ENCODE data around the gene RIMS3. TPM values are rescaled to one million over a fixed set of nuclear protein-coding genes. Genes with fewer than 3 reads are reported as not detected.
A peak's percentile ranks its signal among the peaks of the same experiment; 100 is the strongest.

RIMS3 gene
- total RNA-seq, 1 donor from 2014 or later, result 4.3 TPM

GRCh38 chr1:40625476-40626382, 39.8 kb downstream of the RIMS3 start:
- no peaks in the 10 kb centered on the region for H4K20me1 ChIP-seq (ENCODE audit: insufficient read depth, low read length)
- Mint-ChIP-seq H3K27ac (ENCODE audit: unreplicated experiment) (no peak overlapping the region), H3K9me3 (ENCODE audit: unreplicated experiment) (peaks cover 14% of the 10 kb centered on the region), H3K27me3 (ENCODE audit: low read depth, unreplicated experiment) (peaks cover 24% of the 10 kb centered on the region), H3K4me3 (ENCODE audit: unreplicated experiment) (peak overlapping the region; percentile 8), H3K4me1 (ENCODE audit: low read depth, unreplicated experiment) (peaks cover 13% of the 10 kb centered on the region), H3K36me3 (ENCODE audit: low read depth, unreplicated experiment) (peaks cover 4% of the 10 kb centered on the region)
- TF ChIP-seq, protein P1, sequence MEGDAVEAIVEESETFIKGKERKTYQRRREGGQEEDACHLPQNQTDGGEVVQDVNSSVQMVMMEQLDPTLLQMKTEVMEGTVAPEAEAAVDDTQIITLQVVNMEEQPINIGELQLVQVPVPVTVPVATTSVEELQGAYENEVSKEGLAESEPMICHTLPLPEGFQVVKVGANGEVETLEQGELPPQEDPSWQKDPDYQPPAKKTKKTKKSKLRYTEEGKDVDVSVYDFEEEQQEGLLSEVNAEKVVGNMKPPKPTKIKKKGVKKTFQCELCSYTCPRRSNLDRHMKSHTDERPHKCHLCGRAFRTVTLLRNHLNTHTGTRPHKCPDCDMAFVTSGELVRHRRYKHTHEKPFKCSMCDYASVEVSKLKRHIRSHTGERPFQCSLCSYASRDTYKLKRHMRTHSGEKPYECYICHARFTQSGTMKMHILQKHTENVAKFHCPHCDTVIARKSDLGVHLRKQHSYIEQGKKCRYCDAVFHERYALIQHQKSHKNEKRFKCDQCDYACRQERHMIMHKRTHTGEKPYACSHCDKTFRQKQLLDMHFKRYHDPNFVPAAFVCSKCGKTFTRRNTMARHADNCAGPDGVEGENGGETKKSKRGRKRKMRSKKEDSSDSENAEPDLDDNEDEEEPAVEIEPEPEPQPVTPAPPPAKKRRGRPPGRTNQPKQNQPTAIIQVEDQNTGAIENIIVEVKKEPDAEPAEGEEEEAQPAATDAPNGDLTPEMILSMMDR (IDR thresholded peaks at IDR 0.05; ENCODE audit: insufficient read depth, low read depth, low read length), result no peak
- no peak for TF ChIP-seq EZH2 (IDR thresholded peaks at IDR 0.05; ENCODE audit: insufficient read depth, low read length)
- FAIRE-seq (no peak), DNase-seq (ENCODE audit: low read depth) (peak; percentile 39)
- no peak overlapping the region for H3K4me3 ChIP-seq (ENCODE audit: insufficient read depth, low read depth, low read length)
- no peaks in the 10 kb centered on the region for H3K36me3 ChIP-seq (ENCODE audit: insufficient read depth, low read length)
- H2AFZ ChIP-seq (ENCODE audit: low read depth, low read length), result no peak overlapping the region
- no peaks in the 10 kb centered on the region for H3K27me3 ChIP-seq (ENCODE audit: insufficient read depth, low read length)
- H3K79me2 ChIP-seq (ENCODE audit: insufficient read depth, low read length), result no peaks in the 10 kb centered on the region
- no peak overlapping the region for H3K9ac ChIP-seq (ENCODE audit: low read length)
- H3K27ac ChIP-seq (ENCODE audit: low read depth, low read length), result no peak overlapping the region
- no peaks in the 10 kb centered on the region for H3K9me3 ChIP-seq (ENCODE audit: insufficient read depth, low read depth, low read length)
- H3K4me1 ChIP-seq (ENCODE audit: insufficient read depth, low read length), result peaks cover 7% of the 10 kb centered on the region
- no peak overlapping the region for H3K4me2 ChIP-seq (ENCODE audit: low read length)

GRCh38 chr1:40625076-40625475, 40.4 kb downstream of the RIMS3 start:
- H3K27ac ChIP-seq (ENCODE audit: low read depth, low read length), result no peak overlapping the region
- H3K4me3 Mint-ChIP-seq (ENCODE audit: unreplicated experiment), result no peak overlapping the region
- H3K9me3 Mint-ChIP-seq (ENCODE audit: unreplicated experiment), result peaks cover 18% of the 10 kb centered on the region
- H3K4me3 ChIP-seq (ENCODE audit: insufficient read depth, low read depth, low read length), result no peak overlapping the region
- FAIRE-seq (no peak), DNase-seq (ENCODE audit: low read depth) (no peak)
- H3K4me1 ChIP-seq (ENCODE audit: insufficient read depth, low read length), result peaks cover 7% of the 10 kb centered on the region
- H2AFZ ChIP-seq (ENCODE audit: low read depth, low read length), result no peak overlapping the region
- H3K79me2 ChIP-seq (ENCODE audit: insufficient read depth, low read length), result no peaks in the 10 kb centered on the region
- no peaks in the 10 kb centered on the region for H3K27me3 ChIP-seq (ENCODE audit: insufficient read depth, low read length)
- H3K27me3 Mint-ChIP-seq (ENCODE audit: low read depth, unreplicated experiment), result peaks cover 23% of the 10 kb centered on the region
- H3K36me3 ChIP-seq (ENCODE audit: insufficient read depth, low read length), result no peaks in the 10 kb centered on the region
- no peak overlapping the region for H3K27ac Mint-ChIP-seq (ENCODE audit: unreplicated experiment)
- no peaks in the 10 kb centered on the region for H4K20me1 ChIP-seq (ENCODE audit: insufficient read depth, low read length)
- no peak overlapping the region for H3K4me2 ChIP-seq (ENCODE audit: low read length)
- no peak overlapping the region for H3K9ac ChIP-seq (ENCODE audit: low read length)
- peaks cover 9% of the 10 kb centered on the region for H3K36me3 Mint-ChIP-seq (ENCODE audit: low read depth, unreplicated experiment)
- H3K4me1 Mint-ChIP-seq (ENCODE audit: low read depth, unreplicated experiment), result peaks cover 13% of the 10 kb centered on the region
- H3K9me3 ChIP-seq (ENCODE audit: insufficient read depth, low read depth, low read length), result peaks cover 1% of the 10 kb centered on the region
- TF ChIP-seq, protein P1 (IDR thresholded peaks at IDR 0.05; ENCODE audit: insufficient read depth, low read depth, low read length), result no peak
